Measurements from ENCODE around the gene ZIC2. TPM values are rescaled to one million over a fixed set of nuclear protein-coding genes. Genes with fewer than 3 reads are reported as not detected.
"Not testable (repeated sequence)": the region's sequence is repeated elsewhere in the genome, so short reads cannot be mapped to it uniquely, and the experiment has no call there.

The ZIC2 gene
- total RNA-seq, 1 donor from 2014 or later, result 55.3 TPM

GRCh38 chr13:100019780-100020356 lies 38.3 kb downstream of the ZIC2 start:
- H3K4me3 Mint-ChIP-seq, result no peak overlapping the region
- H3K4me1 Mint-ChIP-seq, result peaks cover 8% of the 10 kb centered on the region
- no peaks in the 10 kb centered on the region for H3K36me3 Mint-ChIP-seq (ENCODE audit: low read depth)
- peaks cover 7% of the 10 kb centered on the region for H3K27me3 Mint-ChIP-seq (ENCODE audit: low read depth)
- no peak for DNase-seq (ENCODE audit: low read depth, low spot score)
- no peak overlapping the region for H3K27ac Mint-ChIP-seq (ENCODE audit: unreplicated experiment)
- no peaks in the 10 kb centered on the region for H3K9me3 Mint-ChIP-seq
- no peak for TF ChIP-seq CTCF (conservative IDR thresholded peaks at IDR 0.05)

GRCh38 chr13:100022798-100023197 lies 41.2 kb downstream of the ZIC2 start:
- H3K4me3 Mint-ChIP-seq, result no peak overlapping the region
- TF ChIP-seq CTCF (conservative IDR thresholded peaks at IDR 0.05), result no peak
- H3K9me3 Mint-ChIP-seq, result peaks cover 1% of the 10 kb centered on the region
- peaks cover 8% of the 10 kb centered on the region for H3K4me1 Mint-ChIP-seq
- H3K27me3 Mint-ChIP-seq (ENCODE audit: low read depth), result no peaks in the 10 kb centered on the region
- no peaks in the 10 kb centered on the region for H3K36me3 Mint-ChIP-seq (ENCODE audit: low read depth)
- H3K27ac Mint-ChIP-seq (ENCODE audit: unreplicated experiment), result no peak overlapping the region
- DNase-seq (ENCODE audit: low read depth, low spot score), result no peak

- Mint-ChIP-seq H3K27me3 (ENCODE audit: low read depth) (no peaks in the 10 kb centered on the region), H3K27ac (ENCODE audit: unreplicated experiment) (no peak overlapping the region), H3K4me1 (peaks cover 7% of the 10 kb centered on the region), H3K4me3 (no peak overlapping the region), H3K36me3 (ENCODE audit: low read depth) (no peaks in the 10 kb centered on the region), H3K9me3 (peaks cover 2% of the 10 kb centered on the region)
- DNase-seq (ENCODE audit: low read depth, low spot score), result no peak
- no peak for TF ChIP-seq CTCF (conservative IDR thresholded peaks at IDR 0.05)
Observed at GRCh38 chr13:100024023-100024422, 42.4 kb downstream of the ZIC2 start.

GRCh38 chr13:100029933-100030332 lies 48.3 kb downstream of the ZIC2 start:
- H3K27me3 Mint-ChIP-seq (ENCODE audit: low read depth), result no peaks in the 10 kb centered on the region
- H3K4me3 Mint-ChIP-seq, result no peak overlapping the region
- H3K4me1 Mint-ChIP-seq, result no peaks in the 10 kb centered on the region
- H3K36me3 Mint-ChIP-seq (ENCODE audit: low read depth), result no peaks in the 10 kb centered on the region
- no peak for TF ChIP-seq CTCF (conservative IDR thresholded peaks at IDR 0.05)
- no peak overlapping the region for H3K27ac Mint-ChIP-seq (ENCODE audit: unreplicated experiment)
- peaks cover 2% of the 10 kb centered on the region for H3K9me3 Mint-ChIP-seq
- DNase-seq (ENCODE audit: low read depth, low spot score), result no peak

- H3K4me1 Mint-ChIP-seq; H3K27me3 Mint-ChIP-seq (ENCODE audit: low read depth); H3K9me3 Mint-ChIP-seq; H3K36me3 Mint-ChIP-seq (ENCODE audit: low read depth); DNase-seq (ENCODE audit: low read depth, low spot score); H3K4me3 Mint-ChIP-seq; H3K27ac Mint-ChIP-seq (ENCODE audit: unreplicated experiment): not testable (repeated sequence)
Observed at GRCh38 chr13:100032642-100033041, 51.1 kb downstream of the ZIC2 start.

GRCh38 chr13:100035936-100036335 lies 54.4 kb downstream of the ZIC2 start:
- Mint-ChIP-seq H3K36me3 (ENCODE audit: low read depth) (no peaks in the 10 kb centered on the region), H3K9me3 (no peaks in the 10 kb centered on the region), H3K4me1 (peaks cover 8% of the 10 kb centered on the region), H3K27ac (ENCODE audit: unreplicated experiment) (no peak overlapping the region), H3K4me3 (no peak overlapping the region), H3K27me3 (ENCODE audit: low read depth) (no peaks in the 10 kb centered on the region)
- TF ChIP-seq CTCF (conservative IDR thresholded peaks at IDR 0.05), result no peak
- no peak for DNase-seq (ENCODE audit: low read depth, low spot score)

Other genes starting within 250 kb of the ZIC2 start
- gene ZIC5, start 10.0 kb upstream of the ZIC2 start, total RNA-seq, result 6.3 and 6.7 TPM in 2 replicates
- gene PCCA, start 107.3 kb downstream of the ZIC2 start, total RNA-seq, result 36.0 and 40.6 TPM in 2 replicates

Data from neural crest cell (in vitro differentiated cells).